ENCODE data around the gene CYP39A1.

CYP39A1 gene

DNA sequence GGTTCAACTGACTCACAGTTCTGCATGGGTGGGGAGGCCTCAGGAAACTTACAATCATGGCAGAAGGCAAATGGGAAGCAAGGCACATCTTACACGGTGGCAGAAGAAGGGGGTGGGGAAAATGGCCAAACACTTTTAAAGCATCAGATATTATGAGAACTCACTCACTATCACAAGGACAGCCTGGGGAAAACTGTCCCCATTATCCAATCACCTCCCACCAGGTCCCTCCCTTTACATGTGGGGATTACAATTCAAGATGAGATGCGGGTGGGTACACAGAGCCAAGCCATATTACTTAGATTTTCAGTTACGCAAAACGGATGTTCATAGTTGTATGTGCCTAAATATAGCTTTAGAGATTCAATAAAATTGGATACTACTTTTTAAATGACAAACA lies 25.6 kb downstream of the CYP39A1 start:
- H3K9me3 ChIP-seq (ENCODE audit: insufficient read depth, low read depth, low read length): no peaks in the 10 kb centered on the region
- no peak overlapping the region for H4K91ac ChIP-seq (ENCODE audit: low read depth, low read length)
- no peak overlapping the region for H3K23ac ChIP-seq (ENCODE audit: low read length)
- no peak overlapping the region for H4K8ac ChIP-seq (ENCODE audit: low read depth, low read length)
- H3K4me2 ChIP-seq (ENCODE audit: low read length): no peak overlapping the region
- no peak overlapping the region for H3K18ac ChIP-seq (ENCODE audit: low read length)
- WGBS (ENCODE audit: extremely low coverage, insufficient coverage, insufficient read length): no CpG with 5 or more reads among the region's 4 CpGs
- no peak overlapping the region for H3K4ac ChIP-seq (ENCODE audit: low read depth, low read length)
- H3K4me3 ChIP-seq (ENCODE audit: low read depth, low read length): no peak overlapping the region
- DNase-seq: peak in 1 of 2 donors; percentile 11
- no peaks in the 10 kb centered on the region for H3K79me2 ChIP-seq (ENCODE audit: control insufficient read depth, insufficient read depth, low read length, poor library complexity)
- no peak overlapping the region for H2AFZ ChIP-seq (ENCODE audit: insufficient read depth, low read length, poor library complexity)
- H3K9ac ChIP-seq (ENCODE audit: low read length): no peak overlapping the region
- no peaks in the 10 kb centered on the region for H3K27me3 ChIP-seq (ENCODE audit: insufficient read depth, low read length)
- H3K14ac ChIP-seq (ENCODE audit: low read length): no peak overlapping the region
- H3K36me3 ChIP-seq (ENCODE audit: control insufficient read depth in 1 of 2, insufficient read depth in 2 of 2, low read length in 2 of 2): no peaks in the 10 kb centered on the region
- H2BK12ac ChIP-seq (ENCODE audit: low read length): no peak overlapping the region
- no peak overlapping the region for H3K27ac ChIP-seq (ENCODE audit: low read depth, low read length)
- H3K4me1 ChIP-seq (ENCODE audit: control insufficient read depth in 1 of 2, insufficient read depth in 2 of 2, low read length in 2 of 2): peaks cover 0 to 3% of the 10 kb centered on the region in 2 experiments
- no peak overlapping the region for H4K12ac ChIP-seq (ENCODE audit: low read depth, low read length)
- no peak overlapping the region for H2BK5ac ChIP-seq (ENCODE audit: low read depth, low read length, poor library complexity)
- no peaks in the 10 kb centered on the region for H3K79me1 ChIP-seq (ENCODE audit: low read length)
- no peak overlapping the region for H2AK5ac ChIP-seq (ENCODE audit: low read length)
- no peak overlapping the region for H2BK120ac ChIP-seq (ENCODE audit: insufficient read depth, low read length, poor library complexity)

- H4K12ac ChIP-seq (ENCODE audit: low read depth, low read length): no peak overlapping the region
- no peaks in the 10 kb centered on the region for H3K9me3 ChIP-seq (ENCODE audit: insufficient read depth, low read depth, low read length)
- no peak overlapping the region for H3K4me2 ChIP-seq (ENCODE audit: low read length)
- no peak overlapping the region for H4K8ac ChIP-seq (ENCODE audit: low read depth, low read length)
- WGBS (ENCODE audit: extremely low coverage, insufficient coverage, insufficient read length): no CpG with 5 or more reads among the region's 3 CpGs
- H3K9ac ChIP-seq (ENCODE audit: low read length): no peak overlapping the region
- H3K4me3 ChIP-seq (ENCODE audit: low read depth, low read length): no peak overlapping the region
- H3K27me3 ChIP-seq (ENCODE audit: insufficient read depth, low read length): no peaks in the 10 kb centered on the region
- no peak overlapping the region for H3K23ac ChIP-seq (ENCODE audit: low read length)
- no peak overlapping the region for H4K91ac ChIP-seq (ENCODE audit: low read depth, low read length)
- peak in 1 of 2 donors; percentile 62 for DNase-seq
- H2BK120ac ChIP-seq (ENCODE audit: insufficient read depth, low read length, poor library complexity): no peak overlapping the region
- no peak overlapping the region for H3K27ac ChIP-seq (ENCODE audit: low read depth, low read length)
- H2AFZ ChIP-seq (ENCODE audit: insufficient read depth, low read length, poor library complexity): no peak overlapping the region
- H3K36me3 ChIP-seq (ENCODE audit: control insufficient read depth in 1 of 2, insufficient read depth in 2 of 2, low read length in 2 of 2): no peaks in the 10 kb centered on the region
- H3K79me2 ChIP-seq (ENCODE audit: control insufficient read depth, insufficient read depth, low read length, poor library complexity): no peaks in the 10 kb centered on the region
- H2BK5ac ChIP-seq (ENCODE audit: low read depth, low read length, poor library complexity): no peak overlapping the region
- no peak overlapping the region for H3K18ac ChIP-seq (ENCODE audit: low read length)
- H3K79me1 ChIP-seq (ENCODE audit: low read length): no peaks in the 10 kb centered on the region
- no peak overlapping the region for H3K14ac ChIP-seq (ENCODE audit: low read length)
- H3K4ac ChIP-seq (ENCODE audit: low read depth, low read length): no peak overlapping the region
- H3K4me1 ChIP-seq (ENCODE audit: control insufficient read depth in 1 of 2, insufficient read depth in 2 of 2, low read length in 2 of 2): peaks cover 0 to 3% of the 10 kb centered on the region in 2 experiments
- H2BK12ac ChIP-seq (ENCODE audit: low read length): no peak overlapping the region
- H2AK5ac ChIP-seq (ENCODE audit: low read length): no peak overlapping the region
These were observed 26.2 kb downstream of the CYP39A1 start for GRCh38 chr6:46626228-46626909.

GRCh38 chr6:46618726-46619125 lies 33.9 kb downstream of the CYP39A1 start:
- no peak overlapping the region for H2BK120ac ChIP-seq (ENCODE audit: insufficient read depth, low read length, poor library complexity)
- no peaks in the 10 kb centered on the region for H3K36me3 ChIP-seq (ENCODE audit: control insufficient read depth in 1 of 2, insufficient read depth in 2 of 2, low read length in 2 of 2)
- DNase-seq: no peak
- no peak overlapping the region for H3K14ac ChIP-seq (ENCODE audit: low read length)
- H3K23ac ChIP-seq (ENCODE audit: low read length): no peak overlapping the region
- H2BK12ac ChIP-seq (ENCODE audit: low read length): no peak overlapping the region
- no peak overlapping the region for H2BK5ac ChIP-seq (ENCODE audit: low read depth, low read length, poor library complexity)
- H3K27ac ChIP-seq (ENCODE audit: low read depth, low read length): no peak overlapping the region
- no peak overlapping the region for H4K91ac ChIP-seq (ENCODE audit: low read depth, low read length)
- no peaks in the 10 kb centered on the region for H3K27me3 ChIP-seq (ENCODE audit: insufficient read depth, low read length)
- H3K9ac ChIP-seq (ENCODE audit: low read length): no peak overlapping the region
- no peak overlapping the region for H2AK5ac ChIP-seq (ENCODE audit: low read length)
- WGBS (ENCODE audit: extremely low coverage, insufficient coverage, insufficient read length): no CpG with 5 or more reads among the region's 1 CpG
- H3K4me1 ChIP-seq (ENCODE audit: control insufficient read depth in 1 of 2, insufficient read depth in 2 of 2, low read length in 2 of 2): peaks cover 0 to 2% of the 10 kb centered on the region in 2 experiments
- H3K9me3 ChIP-seq (ENCODE audit: insufficient read depth, low read depth, low read length): no peaks in the 10 kb centered on the region
- H3K4ac ChIP-seq (ENCODE audit: low read depth, low read length): no peak overlapping the region
- H3K4me2 ChIP-seq (ENCODE audit: low read length): no peak overlapping the region
- H4K8ac ChIP-seq (ENCODE audit: low read depth, low read length): no peak overlapping the region
- H2AFZ ChIP-seq (ENCODE audit: insufficient read depth, low read length, poor library complexity): no peak overlapping the region
- H3K79me1 ChIP-seq (ENCODE audit: low read length): no peaks in the 10 kb centered on the region
- H4K12ac ChIP-seq (ENCODE audit: low read depth, low read length): no peak overlapping the region
- no peak overlapping the region for H3K4me3 ChIP-seq (ENCODE audit: low read depth, low read length)
- H3K18ac ChIP-seq (ENCODE audit: low read length): no peak overlapping the region
- no peaks in the 10 kb centered on the region for H3K79me2 ChIP-seq (ENCODE audit: control insufficient read depth, insufficient read depth, low read length, poor library complexity)

DNA sequence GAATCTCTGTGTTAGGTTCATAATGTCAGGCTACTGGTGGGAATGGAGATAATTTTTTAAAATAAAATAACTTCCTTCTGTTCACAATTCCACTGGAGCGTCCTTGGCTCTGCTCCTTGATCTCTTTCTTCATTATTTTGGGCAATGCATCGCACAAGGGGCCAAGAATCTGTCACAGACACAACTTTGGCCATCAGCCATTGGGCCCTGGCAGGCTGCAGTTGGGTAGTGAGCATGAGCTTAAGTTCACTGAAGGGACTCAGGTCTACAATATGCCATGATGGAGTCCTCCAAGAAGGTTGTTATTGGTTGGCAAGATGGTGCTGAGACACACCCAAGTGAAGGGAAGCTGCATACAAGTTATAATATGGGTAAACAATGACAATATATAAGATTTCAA lies 40.0 kb downstream of the CYP39A1 start:
- no peak overlapping the region for H4K12ac ChIP-seq (ENCODE audit: low read depth, low read length)

More for the DNA sequence above, 40.0 kb downstream of the CYP39A1 start:
- Histone ChIP-seq H3K4me2 (ENCODE audit: low read length) (no peak overlapping the region), H2AK5ac (ENCODE audit: low read length) (no peak overlapping the region), H3K27ac (ENCODE audit: low read depth, low read length) (no peak overlapping the region), H2BK120ac (ENCODE audit: insufficient read depth, low read length, poor library complexity) (no peak overlapping the region), H3K4me1 (ENCODE audit: control insufficient read depth in 1 of 2, insufficient read depth in 2 of 2, low read length in 2 of 2) (no peaks in the 10 kb centered on the region), H3K9ac (ENCODE audit: low read length) (no peak overlapping the region), H3K79me1 (ENCODE audit: low read length) (no peaks in the 10 kb centered on the region), H3K4ac (ENCODE audit: low read depth, low read length) (no peak overlapping the region), H2BK12ac (ENCODE audit: low read length) (no peak overlapping the region), H3K36me3 (ENCODE audit: control insufficient read depth in 1 of 2, insufficient read depth in 2 of 2, low read length in 2 of 2) (no peaks in the 10 kb centered on the region), H3K23ac (ENCODE audit: low read length) (no peak overlapping the region), H3K14ac (ENCODE audit: low read length) (no peak overlapping the region), H3K18ac (ENCODE audit: low read length) (no peak overlapping the region), H3K4me3 (ENCODE audit: low read depth, low read length) (no peak overlapping the region), H3K9me3 (ENCODE audit: insufficient read depth, low read depth, low read length) (no peaks in the 10 kb centered on the region), H2BK5ac (ENCODE audit: low read depth, low read length, poor library complexity) (no peak overlapping the region), H3K79me2 (ENCODE audit: control insufficient read depth, insufficient read depth, low read length, poor library complexity) (no peaks in the 10 kb centered on the region), H2AFZ (ENCODE audit: insufficient read depth, low read length, poor library complexity) (no peak overlapping the region), H4K91ac (ENCODE audit: low read depth, low read length) (no peak overlapping the region), H4K8ac (ENCODE audit: low read depth, low read length) (no peak overlapping the region), H3K27me3 (ENCODE audit: insufficient read depth, low read length) (no peaks in the 10 kb centered on the region)
- no peak for DNase-seq
- no CpG with 5 or more reads among the region's 2 CpGs for WGBS (ENCODE audit: extremely low coverage, insufficient coverage, insufficient read length)
